HepG2 (cell line): ENCODE measurements around the gene GLUD1.

Experiments used
- CTCF ChIP-seq: sonication (generic); formaldehyde crosslinking; IDR thresholded peaks from 2 replicates; pipeline ENCODE4 v1.5.0; 2020; ENCODE audit warnings: mild to moderate bottlenecking, missing genetic modification reagents, moderate library complexity
- ETV6 ChIP-seq: sonication (generic); formaldehyde crosslinking; conservative IDR thresholded peaks from 2 replicates; pipeline ENCODE4 v1.4.0; 2020; ENCODE audit warnings: missing genetic modification reagents
- MAZ ChIP-seq, 2 experiments: sonication (generic) in 1 of 2; formaldehyde crosslinking in 1 of 2; IDR thresholded peaks; 2 replicates each; pipeline versions ENCODE4 v1.5.0 to v1.6.1; 2012 to 2020; ENCODE audit warnings: low read depth in 2 of 2, mild to moderate bottlenecking in 2 of 2, borderline replicate concordance in 1 of 2, improper control_type of control experiment in 1 of 2, low read length in 1 of 2, missing genetic modification reagents in 1 of 2, moderate library complexity in 1 of 2
- NR3C1 ChIP-seq: sonication (generic); formaldehyde crosslinking; IDR thresholded peaks from 2 replicates; pipeline ENCODE4 v1.4.0; 2020; ENCODE audit warnings: missing genetic modification reagents
- SP5 ChIP-seq: IDR thresholded peaks from 2 replicates; pipeline ENCODE4 v1.6.1; 2016; ENCODE audit warnings: low read depth, borderline replicate concordance
- TBL1XR1 ChIP-seq: fragments of 150-350 bp; IDR thresholded peaks from 2 replicates; pipeline ENCODE4 v1.6.1; 2014; ENCODE audit warnings: borderline replicate concordance, low read length; ENCODE audit not compliant: partially characterized antibody
- THAP11 ChIP-seq: IDR thresholded peaks from 2 replicates; pipeline ENCODE4 v1.6.1; 2016; ENCODE audit warnings: missing biosample characterization, missing genetic modification reagents
- ZC3H4 ChIP-seq: sonication (generic); formaldehyde crosslinking; IDR thresholded peaks from 2 replicates; pipeline ENCODE4 v1.4.0; 2020; ENCODE audit warnings: missing genetic modification reagents, borderline replicate concordance
- ZKSCAN1 ChIP-seq: fragments of 150-350 bp; IDR thresholded peaks from 2 replicates; pipeline ENCODE4 v1.6.1; 2014; ENCODE audit warnings: low read length

- TF ChIP-seq ZKSCAN1 (no peak), SP5 (CRISPR knock-in tag) (no peak), NR3C1 (no peak), ZC3H4 (CRISPR knock-in tag) (no peak), THAP11 (CRISPR knock-in tag) (no peak), ETV6 (no peak), CTCF (CRISPR knock-in tag) (no peak), TBL1XR1 (no peak), MAZ (IDR thresholded peaks at IDR 0.05; ENCODE audit: borderline replicate concordance, low read depth, low read length) (no peak), MAZ (CRISPR knock-in tag; IDR thresholded peaks at IDR 0.05; ENCODE audit: low read depth) (no peak)
These were observed 15.4 kb downstream of the GLUD1 start for GRCh38 chr10:87079106-87079836.
